PC-9 (cell line): ENCODE results near the gene GLB1L2. TPM values are rescaled to one million over a fixed set of nuclear protein-coding genes. Genes with fewer than 3 reads are reported as not detected.

Source experiments
- BruUV-seq: library from RNA; stranded (reverse); fragments of 400-500 nt; replicated peaks from 2 replicates; lab custom pipeline; 2021; lab: Mats Ljungman, UMichigan
- CTCF ChIA-PET: fragments of 300-600 bp; sonication (Branson Sonifier 250); formaldehyde crosslinking; loops from one replicate; lab custom pipeline; 2022; ENCODE audit warnings: antibody characterized with exemption; lab: Charles Lee
- POLR2A ChIA-PET: fragments of 300-600 bp; sonication (Branson Sonifier 250); formaldehyde crosslinking; loops from one replicate; lab custom pipeline; 2022; ENCODE audit warnings: antibody characterized with exemption; ENCODE audit not compliant: unreplicated experiment; lab: Charles Lee
- DNase-seq, 2 experiments: peaks; one replicate each; pipeline versions ENCODE4 v3.0.0 to v3.0.0-alpha.2; 2015 to 2022; ENCODE audit warnings: mixed read lengths in 1 of 2
- H2AFZ ChIP-seq: fragments of 200-600 bp; sonication (generic); 2 replicates; pipeline ENCODE4 v1.8.1; 2017; ENCODE audit warnings: antibody characterized with exemption
- H3F3A ChIP-seq: fragments of 200-600 bp; sonication (generic); 2 replicates; pipeline ENCODE4 v1.8.1; 2017; ENCODE audit warnings: antibody characterized with exemption, mild to moderate bottlenecking, low read depth; ENCODE audit not compliant: insufficient read depth
- H3K27ac ChIP-seq: fragments of 200-600 bp; sonication (generic); 2 replicates; pipeline ENCODE4 v1.6.1; 2016; ENCODE audit warnings: mixed run types
- H3K27me3 ChIP-seq: fragments of 200-600 bp; sonication (generic); 2 replicates; pipeline ENCODE4 v1.6.1; 2016; ENCODE audit warnings: low read depth, mixed run types; ENCODE audit not compliant: insufficient read depth
- H3K36me3 ChIP-seq: fragments of 200-600 bp; sonication (generic); 2 replicates; pipeline ENCODE4 v1.6.1; 2016; ENCODE audit warnings: low read depth, mixed run types
- H3K4me1 ChIP-seq: fragments of 200-600 bp; sonication (generic); replicated peaks from 2 replicates; pipeline ENCODE4 v1.6.1; 2016; ENCODE audit warnings: mixed run types; ENCODE audit not compliant: insufficient read depth
- H3K4me2 ChIP-seq: fragments of 200-600 bp; sonication (generic); 2 replicates; pipeline ENCODE4 v1.6.1; 2017; ENCODE audit warnings: mixed run types
- H3K4me3 ChIP-seq: fragments of 200-600 bp; sonication (generic); 2 replicates; pipeline ENCODE4 v1.6.1; 2016; ENCODE audit warnings: mixed run types
- H3K79me2 ChIP-seq: fragments of 200-600 bp; sonication (generic); 2 replicates; pipeline ENCODE4 v1.6.1; 2017; ENCODE audit warnings: low read depth, mixed run types
- H3K9me2 ChIP-seq: fragments of 200-600 bp; sonication (generic); 2 replicates; pipeline ENCODE4 v1.8.1; 2017; ENCODE audit warnings: mild to moderate bottlenecking; ENCODE audit not compliant: insufficient read depth
- H3K9me3 ChIP-seq: fragments of 200-600 bp; sonication (generic); 2 replicates; pipeline ENCODE4 v1.8.1; 2016; ENCODE audit warnings: low read depth; ENCODE audit not compliant: insufficient read depth
- H4K20me1 ChIP-seq: fragments of 200-600 bp; sonication (generic); 2 replicates; pipeline ENCODE4 v1.8.1; 2017; ENCODE audit not compliant: insufficient read depth
- EZH2 ChIP-seq: fragments of 200-600 bp; sonication (generic); IDR thresholded peaks from 2 replicates; pipeline ENCODE4 v1.8.0; 2017; ENCODE audit warnings: antibody characterized with exemption, low read depth
- intact Hi-C: fragments of 100-400 bp; cut with micrococcal nuclease; formaldehyde crosslinking; loops from one replicate; pipeline ENCODE4 v1.10.0; 2022; ENCODE audit not compliant: unreplicated experiment
- total RNA-seq: library from RNA; stranded (reverse); gene quantifications from 2 replicates; pipeline ENCODE4 v1.2.3, GENCODE V29; 2021
- TF ChIP-seq, protein P1 (sequence below): fragments of 200-600 bp; sonication (generic); conservative IDR thresholded peaks from 2 replicates; pipeline ENCODE4 v1.6.1; 2017; ENCODE audit warnings: mixed run types, antibody characterized with exemption, mild to moderate bottlenecking, moderate library complexity

GLB1L2 gene
- total RNA-seq, 1 experiment from 2014 or later, result 32.2 TPM

- no peaks in the 10 kb centered on the region; the same call in 1 of the 2 replicates for H3K36me3 ChIP-seq
- no peak for DNase-seq
- no peak overlapping the region for H3K4me2 ChIP-seq
- no peaks in the 10 kb centered on the region for H3K27me3 ChIP-seq
- no peaks in the 10 kb centered on the region; the same call in 1 of the 2 replicates for H3F3A ChIP-seq
- no peak overlapping the region for H2AFZ ChIP-seq
- no peaks in the 10 kb centered on the region for H3K79me2 ChIP-seq
- ChIA-PET POLR2A (no interaction called here), CTCF (no interaction called here)
- H4K20me1 ChIP-seq, result no peaks in the 10 kb centered on the region
- no TSS peak for BruUV-seq
- no peak overlapping the region for H3K4me3 ChIP-seq
- intact Hi-C loops, result no loop called here
- no peaks in the 10 kb centered on the region for H3K9me3 ChIP-seq
- TF ChIP-seq EZH2, result no peak
- TF ChIP-seq, protein P1, sequence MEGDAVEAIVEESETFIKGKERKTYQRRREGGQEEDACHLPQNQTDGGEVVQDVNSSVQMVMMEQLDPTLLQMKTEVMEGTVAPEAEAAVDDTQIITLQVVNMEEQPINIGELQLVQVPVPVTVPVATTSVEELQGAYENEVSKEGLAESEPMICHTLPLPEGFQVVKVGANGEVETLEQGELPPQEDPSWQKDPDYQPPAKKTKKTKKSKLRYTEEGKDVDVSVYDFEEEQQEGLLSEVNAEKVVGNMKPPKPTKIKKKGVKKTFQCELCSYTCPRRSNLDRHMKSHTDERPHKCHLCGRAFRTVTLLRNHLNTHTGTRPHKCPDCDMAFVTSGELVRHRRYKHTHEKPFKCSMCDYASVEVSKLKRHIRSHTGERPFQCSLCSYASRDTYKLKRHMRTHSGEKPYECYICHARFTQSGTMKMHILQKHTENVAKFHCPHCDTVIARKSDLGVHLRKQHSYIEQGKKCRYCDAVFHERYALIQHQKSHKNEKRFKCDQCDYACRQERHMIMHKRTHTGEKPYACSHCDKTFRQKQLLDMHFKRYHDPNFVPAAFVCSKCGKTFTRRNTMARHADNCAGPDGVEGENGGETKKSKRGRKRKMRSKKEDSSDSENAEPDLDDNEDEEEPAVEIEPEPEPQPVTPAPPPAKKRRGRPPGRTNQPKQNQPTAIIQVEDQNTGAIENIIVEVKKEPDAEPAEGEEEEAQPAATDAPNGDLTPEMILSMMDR, result no peak
- H3K9me2 ChIP-seq, result no peaks in the 10 kb centered on the region
- H3K4me1 ChIP-seq, result peaks cover 5% of the 10 kb centered on the region; the same call in 1 of the 2 replicates
- no peak overlapping the region for H3K27ac ChIP-seq
Measured at GRCh38 chr11:134355656-134356055, 23.9 kb downstream of the GLB1L2 start.

- CTCF ChIA-PET, result no interaction called here
- no peaks in the 10 kb centered on the region; the same call in 1 of the 2 replicates for H3F3A ChIP-seq
- POLR2A ChIA-PET, result no interaction called here
- no peak overlapping the region for H3K27ac ChIP-seq
- H3K9me2 ChIP-seq, result no peaks in the 10 kb centered on the region
- H3K27me3 ChIP-seq, result no peaks in the 10 kb centered on the region
- intact Hi-C loops, result no loop called here
- no peak overlapping the region for H2AFZ ChIP-seq
- no peaks in the 10 kb centered on the region for H3K9me3 ChIP-seq
- H3K36me3 ChIP-seq, result no peaks in the 10 kb centered on the region; the same call in 1 of the 2 replicates
- TF ChIP-seq, protein P1, result no peak
- no peak for TF ChIP-seq EZH2
- H3K4me2 ChIP-seq, result no peak overlapping the region
- no TSS peak for BruUV-seq
- H4K20me1 ChIP-seq, result no peaks in the 10 kb centered on the region
- no peak for DNase-seq
- H3K4me1 ChIP-seq, result peaks cover 5% of the 10 kb centered on the region; the same call in 1 of the 2 replicates
- no peak overlapping the region for H3K4me3 ChIP-seq
- H3K79me2 ChIP-seq, result no peaks in the 10 kb centered on the region
Measured at GRCh38 chr11:134356656-134357544, 25.1 kb downstream of the GLB1L2 start.

DNA sequence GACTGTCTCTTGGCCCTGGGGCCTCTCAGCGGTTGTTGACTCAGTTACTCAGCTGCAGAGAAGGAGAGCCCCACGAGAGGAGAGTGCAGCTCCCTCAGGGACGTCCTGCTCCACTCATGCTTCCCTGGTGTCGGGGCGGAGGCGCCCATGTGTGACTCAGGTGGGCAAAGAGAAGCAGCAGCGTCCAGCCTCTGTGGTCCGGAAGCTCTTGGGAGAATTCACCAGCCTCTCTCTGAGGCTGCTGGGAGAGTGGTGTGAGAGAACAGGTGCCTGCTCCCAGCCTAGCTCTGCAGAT is 25.7 kb downstream of the GLB1L2 start:
- Histone ChIP-seq H3K4me2 (no peak overlapping the region), H3K27ac (no peak overlapping the region), H3K36me3 (no peaks in the 10 kb centered on the region; the same call in 1 of the 2 replicates), H3K9me3 (no peaks in the 10 kb centered on the region), H3K9me2 (no peaks in the 10 kb centered on the region), H4K20me1 (no peaks in the 10 kb centered on the region), H3K4me3 (no peak overlapping the region), H3K79me2 (no peaks in the 10 kb centered on the region), H3K27me3 (no peaks in the 10 kb centered on the region), H3K4me1 (peaks cover 5% of the 10 kb centered on the region; the same call in 1 of the 2 replicates), H3F3A (no peaks in the 10 kb centered on the region), H2AFZ (no peak overlapping the region)
- BruUV-seq, result no TSS peak
- ChIA-PET CTCF (no interaction called here), POLR2A (no interaction called here)
- intact Hi-C loops, result no loop called here
- TF ChIP-seq EZH2, result no peak
- TF ChIP-seq, protein P1, result no peak
- no peak for DNase-seq
